Stomach (tissue), 9 donors: ENCODE measurements around the gene HERC6. TPM values are rescaled to one million over a fixed set of nuclear protein-coding genes. Genes with fewer than 3 reads are reported as not detected.
"Not testable (repeated sequence)": the region's sequence is repeated elsewhere in the genome, so short reads cannot be mapped to it uniquely, and the experiment has no call there.

ENCODE experiments used
- DNase-seq, 2 donors: peaks; one replicate each; pipeline versions ENCODE4 v3.0.0 to v3.0.0-alpha.2; 2013 to 2019
- H3K27ac ChIP-seq, 5 donors: fragments of 200-600 bp in 4 of 5; sonication (generic) in 4 of 5; one replicate each; pipeline ENCODE4 v1.5.1; 2013 to 2019; ENCODE audit warnings: mild to moderate bottlenecking in 1 of 5, moderate library complexity in 1 of 5
- H3K27me3 ChIP-seq, 3 donors: fragments of 200-600 bp; sonication (generic); one replicate each; pipeline ENCODE4 v1.5.1; 2017 to 2019; ENCODE audit warnings: mixed run types in 1 of 3
- H3K36me3 ChIP-seq, 4 donors: fragments of 200-600 bp; sonication (generic); 1 replicate in 3 of 4; 2 replicates in 1 of 4; pipeline ENCODE4 v1.5.1; 2016 to 2019
- H3K4me1 ChIP-seq, 4 donors: fragments of 200-600 bp; sonication (generic); one replicate each; pipeline ENCODE4 v1.5.1; 2016 to 2019
- H3K4me3 ChIP-seq, 4 donors: fragments of 200-600 bp; sonication (generic) in 3 of 4; one replicate each; pipeline ENCODE4 v1.5.1; 2016 to 2019; ENCODE audit warnings: mild to moderate bottlenecking in 1 of 4
- H3K9me3 ChIP-seq, 4 donors: fragments of 200-600 bp; sonication (generic); one replicate each; pipeline ENCODE4 v1.5.1; 2016 to 2019
- EP300 ChIP-seq: sonication (generic); formaldehyde crosslinking; IDR thresholded peaks from one replicate; pipeline ENCODE4 v1.6.1; 2017; ENCODE audit warnings: antibody characterized with exemption
- POLR2A ChIP-seq, 4 donors: fragments of 450-650 bp; IDR thresholded peaks; one replicate each; pipeline ENCODE4 v1.6.1; 2016; ENCODE audit warnings: antibody characterized with exemption in 4 of 4, control low read depth in 2 of 4, mild to moderate bottlenecking in 1 of 4, moderate library complexity in 1 of 4
- POLR2AphosphoS5 ChIP-seq, 3 donors: sonication (generic); formaldehyde crosslinking; IDR thresholded peaks; one replicate each; pipeline ENCODE4 v1.6.1; 2016; ENCODE audit warnings: antibody characterized with exemption in 3 of 3
- WGBS, 5 donors: extraction: QIAGEN DNeasy Blood & Tissue Kit in 3 of 5; methylation state at CpG; one replicate each; pipeline versions ENCODE4 v1.1.5 to v1.1.7; 2013 to 2018; 5-methylcytosine and 5-hydroxymethylcytosine counted together
- intact Hi-C: fragments of 100-400 bp; cut with DNase I; formaldehyde crosslinking; loops from one replicate; pipeline ENCODE4 v1.15.1; 2023; ENCODE audit warnings: low total_unique reads
- polyA plus RNA-seq, 3 donors: library from polyadenylated mRNA; stranded (reverse); fragments of 200-250 nt; gene quantifications; one replicate each; pipeline ENCODE4 v1.2.3, GENCODE V29; 2013
- total RNA-seq, 5 donors: library from RNA; depleted of rRNA; stranded (reverse); fragments of >200 nt; gene quantifications; one replicate each; pipeline versions ENCODE4 v1.1.0 to v1.2.3, GENCODE V29; 2014 to 2016
- TF ChIP-seq, protein P1 (sequence below), 7 experiments: fragments of 450-650 bp in 4 of 7; fragments of 200-600 bp in 3 of 7; sonication (generic) in 3 of 7; IDR thresholded peaks; one replicate each; pipeline ENCODE4 v1.5.1; 2016 to 2019; ENCODE audit warnings: antibody characterized with exemption in 7 of 7, control low read depth in 2 of 7, mild to moderate bottlenecking in 1 of 7
- donor health status: healthy with polysubstance abuse.
- donor health status: Bipolar disorder and iron deficiency.
- donor health status: healthy.

HERC6 gene
- total and polyA plus RNA-seq, 8 donors: 0.58 to 18.7 (median 5.1) TPM

DNA sequence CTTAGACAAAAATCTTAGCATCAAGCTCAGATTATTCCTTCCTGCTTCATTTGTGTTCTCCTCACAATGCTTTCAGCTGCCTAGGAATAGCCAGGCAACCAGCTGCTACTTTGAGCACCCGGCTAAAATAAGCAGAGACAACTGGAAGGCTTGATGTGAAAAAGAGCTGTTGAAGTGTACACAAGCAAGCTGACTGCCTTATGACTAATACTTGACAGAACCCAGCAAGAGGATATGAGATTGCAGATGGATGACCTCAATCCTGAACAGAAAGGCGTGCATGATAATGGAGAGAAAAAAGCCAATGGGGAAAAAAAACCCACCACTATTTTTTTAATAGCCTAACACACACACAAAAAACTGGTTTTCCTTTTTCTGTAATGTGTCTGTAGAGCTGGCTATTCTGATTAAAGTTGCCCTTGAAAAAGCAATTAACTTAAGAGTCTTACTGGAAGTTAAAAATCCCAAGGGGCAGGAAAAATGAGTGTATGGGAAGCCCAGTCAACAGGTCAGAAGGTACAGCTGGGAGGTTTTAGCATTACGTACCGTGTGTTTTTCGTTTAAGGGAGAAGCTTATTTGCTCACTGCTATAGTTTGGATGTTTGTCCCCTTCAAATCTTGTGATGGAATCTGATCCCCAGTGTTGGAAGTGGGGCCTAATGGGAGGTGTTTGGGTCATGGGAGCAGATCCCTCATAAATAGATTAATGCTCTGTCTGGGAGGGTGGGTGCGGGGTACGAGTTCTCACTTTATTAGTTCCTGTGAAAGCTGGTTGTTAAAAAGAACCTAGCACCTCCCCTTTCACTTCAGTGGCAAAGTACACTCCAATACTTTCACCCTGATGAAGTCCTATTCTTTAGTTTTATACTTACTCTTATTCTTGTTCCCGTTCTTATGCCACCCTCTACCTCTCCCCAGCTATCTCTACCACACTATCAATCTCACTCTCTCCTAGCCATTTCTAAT, 37.1 kb upstream of the HERC6 start:
- Histone ChIP-seq H3K36me3 (no peaks in the 10 kb centered on the region), H3K4me1 (peaks cover 0 to 11% (median 3%) of the 10 kb centered on the region in 4 donors), H3K4me3 (no peak overlapping the region), H3K9me3 (peaks cover 0 to 6% (median 0%) of the 10 kb centered on the region in 4 donors), H3K27me3 (no peaks in the 10 kb centered on the region), H3K27ac (peak overlapping the region in 3 of 5 donors; percentile 55 to 77 (median 64))
- intact Hi-C loops: no loop called here
- DNase-seq: peak in 1 of 2 donors; percentile 84
- WGBS, 5 donors: 35 to 60% (median 49%) methylated on average over 8 of the region's 8 CpGs
- TF ChIP-seq, protein P1, sequence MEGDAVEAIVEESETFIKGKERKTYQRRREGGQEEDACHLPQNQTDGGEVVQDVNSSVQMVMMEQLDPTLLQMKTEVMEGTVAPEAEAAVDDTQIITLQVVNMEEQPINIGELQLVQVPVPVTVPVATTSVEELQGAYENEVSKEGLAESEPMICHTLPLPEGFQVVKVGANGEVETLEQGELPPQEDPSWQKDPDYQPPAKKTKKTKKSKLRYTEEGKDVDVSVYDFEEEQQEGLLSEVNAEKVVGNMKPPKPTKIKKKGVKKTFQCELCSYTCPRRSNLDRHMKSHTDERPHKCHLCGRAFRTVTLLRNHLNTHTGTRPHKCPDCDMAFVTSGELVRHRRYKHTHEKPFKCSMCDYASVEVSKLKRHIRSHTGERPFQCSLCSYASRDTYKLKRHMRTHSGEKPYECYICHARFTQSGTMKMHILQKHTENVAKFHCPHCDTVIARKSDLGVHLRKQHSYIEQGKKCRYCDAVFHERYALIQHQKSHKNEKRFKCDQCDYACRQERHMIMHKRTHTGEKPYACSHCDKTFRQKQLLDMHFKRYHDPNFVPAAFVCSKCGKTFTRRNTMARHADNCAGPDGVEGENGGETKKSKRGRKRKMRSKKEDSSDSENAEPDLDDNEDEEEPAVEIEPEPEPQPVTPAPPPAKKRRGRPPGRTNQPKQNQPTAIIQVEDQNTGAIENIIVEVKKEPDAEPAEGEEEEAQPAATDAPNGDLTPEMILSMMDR (IDR thresholded peaks at IDR 0.05): no peak
- TF ChIP-seq POLR2A (IDR thresholded peaks at IDR 0.05) (no peak), EP300 (no peak), POLR2AphosphoS5 (IDR thresholded peaks at IDR 0.05) (peak in 2 of 3 donors; percentile 59 to 80)

DNA sequence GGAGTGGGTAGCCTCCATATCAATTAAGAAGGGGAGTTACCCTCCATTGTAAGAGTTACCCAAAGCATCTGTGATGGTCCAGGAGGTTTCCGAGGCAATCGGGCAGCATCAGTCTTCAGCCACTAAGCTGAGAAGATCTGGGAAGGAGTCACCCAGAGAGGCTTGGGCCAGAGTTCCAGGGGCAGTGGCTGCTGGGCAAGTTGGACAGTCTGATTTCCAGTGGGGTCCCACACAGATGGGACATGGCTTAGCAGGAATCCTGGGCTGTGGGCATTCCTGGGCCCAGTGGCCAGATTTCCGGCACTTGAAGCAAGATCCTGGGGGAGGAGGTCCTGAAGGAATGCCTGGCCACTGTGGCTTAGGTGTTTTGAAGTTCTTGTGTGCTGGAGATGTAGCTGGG, 31.8 kb upstream of the HERC6 start:
- 85 to 98% (median 93%) methylated on average over 3 of the region's 3 CpGs for WGBS, 5 donors
- H3K36me3 ChIP-seq, intact Hi-C loops, H3K4me3 ChIP-seq, H3K27me3 ChIP-seq, H3K4me1 ChIP-seq, DNase-seq, H3K9me3 ChIP-seq, H3K27ac ChIP-seq: not testable (repeated sequence)

DNA sequence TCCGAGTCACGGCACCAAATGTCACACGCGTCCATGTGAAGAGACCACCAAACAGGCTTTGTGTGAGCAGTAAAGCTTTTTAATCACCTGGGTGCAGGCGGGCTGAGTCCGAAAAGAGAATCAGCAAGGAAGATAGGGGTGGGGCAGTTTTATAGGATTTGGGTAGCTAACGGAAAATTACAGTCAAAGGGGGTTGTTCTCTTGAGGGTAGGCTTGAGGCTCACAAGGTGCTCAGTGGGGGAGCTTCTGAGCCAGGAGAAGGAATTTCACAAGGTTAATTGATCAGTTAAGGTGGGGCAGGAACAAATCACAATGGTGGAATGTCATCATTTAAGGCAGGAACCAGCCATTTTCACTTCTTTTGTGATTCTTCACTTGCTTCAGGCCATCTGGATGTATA, 29.9 kb upstream of the HERC6 start:
- WGBS, 5 donors: 72 to 93% (median 86%) methylated on average over 7 of the region's 7 CpGs
- H3K4me3 ChIP-seq, H3K4me1 ChIP-seq, H3K27ac ChIP-seq, DNase-seq, H3K27me3 ChIP-seq, intact Hi-C loops, H3K36me3 ChIP-seq: not testable (repeated sequence)
- H3K9me3 ChIP-seq: peaks cover 0 to 12% (median 6%) of the 10 kb centered on the region in 4 donors

DNA sequence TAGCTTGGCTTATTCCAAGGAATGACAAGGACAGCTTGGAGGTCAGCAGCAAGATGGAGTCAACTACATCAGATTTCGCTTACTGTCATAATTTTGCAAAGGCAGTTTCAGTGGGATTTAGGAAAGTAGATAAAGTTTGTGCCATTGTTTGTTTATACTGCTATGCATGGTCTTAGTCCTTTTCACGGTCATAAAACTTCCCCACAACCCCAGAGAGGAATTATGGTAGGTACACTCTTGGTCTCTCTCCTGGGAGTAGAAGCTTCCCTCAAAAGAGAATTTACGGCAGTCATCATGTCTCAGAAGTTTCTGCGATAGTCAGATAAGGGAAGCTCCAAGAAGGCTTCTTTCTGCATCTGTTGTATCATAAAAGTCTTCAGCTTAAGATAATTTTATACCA, 27.9 kb upstream of the HERC6 start:
- Histone ChIP-seq H3K27ac (no peak overlapping the region), H3K27me3 (no peaks in the 10 kb centered on the region), H3K4me3 (no peak overlapping the region), H3K4me1 (no peaks in the 10 kb centered on the region), H3K9me3 (peaks cover 0 to 20% (median 3%) of the 10 kb centered on the region in 4 donors), H3K36me3 (no peaks in the 10 kb centered on the region)
- no peak for DNase-seq
- intact Hi-C loops: no loop called here
- no peak for TF ChIP-seq POLR2A (IDR thresholded peaks at IDR 0.05)
- 89 to 94% (median 92%) methylated on average over 4 of the region's 4 CpGs for WGBS, 5 donors

DNA sequence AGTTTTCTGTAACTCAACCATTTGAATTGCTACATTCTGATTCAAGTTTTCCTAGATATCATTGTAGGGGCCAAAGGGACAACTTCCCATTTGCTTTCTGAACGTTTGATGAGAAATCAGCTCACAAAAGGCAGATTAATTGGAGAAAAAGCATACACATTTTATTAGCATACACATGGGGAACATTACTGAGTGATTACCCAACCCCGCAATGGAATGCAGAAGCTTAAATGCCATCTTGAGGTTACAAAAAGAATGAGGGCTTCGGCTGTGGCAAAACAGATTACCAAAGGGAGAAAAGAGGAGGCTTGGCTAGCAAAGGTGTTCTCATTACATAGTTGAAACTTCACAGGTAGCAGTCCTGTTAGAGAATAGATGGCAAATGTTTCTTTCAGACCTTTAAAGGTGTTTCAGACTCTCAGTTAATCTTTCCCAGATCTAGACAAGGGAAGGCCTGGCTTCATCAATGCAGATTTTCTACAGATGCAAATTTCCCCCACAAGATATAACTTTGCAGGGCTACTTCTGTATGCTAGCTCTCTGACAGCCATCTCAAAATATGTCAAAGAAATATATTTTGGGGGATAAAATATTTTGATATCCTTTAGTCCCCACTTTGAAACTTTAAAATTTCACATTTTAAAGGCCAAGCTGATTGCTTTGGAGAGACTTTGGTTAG, 26.5 kb upstream of the HERC6 start:
- Histone ChIP-seq H3K9me3 (peaks cover 0 to 20% (median 3%) of the 10 kb centered on the region in 4 donors), H3K36me3 (no peaks in the 10 kb centered on the region), H3K4me1 (no peaks in the 10 kb centered on the region), H3K27ac (no peak overlapping the region), H3K27me3 (no peaks in the 10 kb centered on the region), H3K4me3 (no peak overlapping the region)
- peak in 1 of 2 donors; percentile 5 for DNase-seq
- 20 to 42% (median 39%) methylated on average over 3 of the region's 3 CpGs for WGBS, 5 donors
- intact Hi-C loops: no loop called here
- TF ChIP-seq EP300: no peak
- TF ChIP-seq, protein P1 (IDR thresholded peaks at IDR 0.05): no peak
- TF ChIP-seq POLR2A (IDR thresholded peaks at IDR 0.05): no peak
- TF ChIP-seq POLR2AphosphoS5 (IDR thresholded peaks at IDR 0.05): no peak
